Neural progenitor cell (in vitro differentiated cells): Measurements from ENCODE around the gene PLK2.

Experiments
- CTCF ChIP-seq: fragments of 200-600 bp; sonication (generic); IDR thresholded peaks from 2 replicates; pipeline ENCODE4 v1.5.1; 2017; ENCODE audit warnings: antibody characterized with exemption, mild to moderate bottlenecking
- EZH2 ChIP-seq: fragments of 200-600 bp; sonication (generic); IDR thresholded peaks from 2 replicates; pipeline ENCODE4 v1.6.1; 2017; ENCODE audit warnings: antibody characterized with exemption, mild to moderate bottlenecking, moderate library complexity
- EZH2phosphoT487 ChIP-seq: fragments of 200-600 bp; sonication (generic); IDR thresholded peaks from 2 replicates; pipeline ENCODE4 v1.6.1; 2017; ENCODE audit warnings: antibody characterized with exemption

GRCh38 chr5:58458141-58458742 is 1.6 kb downstream of the PLK2 start:
- no peak for TF ChIP-seq EZH2phosphoT487
- TF ChIP-seq CTCF: no peak
- TF ChIP-seq EZH2: no peak
